Measurements from ENCODE around the gene LMOD3.

LMOD3 gene

DNA sequence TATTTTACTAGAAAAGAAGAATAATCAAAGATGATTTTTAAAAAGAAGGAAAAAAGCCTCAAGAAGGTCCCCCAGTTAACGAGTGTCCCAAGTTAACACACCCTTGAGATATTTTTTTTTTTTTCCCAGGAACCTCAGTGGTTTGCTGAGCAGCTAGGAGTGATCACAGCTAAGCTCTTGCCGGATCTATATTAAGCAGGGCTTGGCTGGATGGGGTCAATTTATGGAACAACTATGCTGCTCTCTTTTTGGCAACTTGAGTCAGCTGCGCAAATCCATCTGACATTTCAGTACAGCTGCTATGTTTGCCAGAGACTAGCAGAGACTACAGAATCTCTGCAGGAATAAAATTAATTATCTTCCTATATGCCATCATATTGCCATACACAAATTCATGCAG is at the start of gene LMOD3:
TSS of gene LMOD3 (minus strand) at position 193 of the 400 bp plus-strand sequence. CDS start 209 bp downstream, outside the sequence.
- DNase-seq (ENCODE audit: low read depth in 2 of 2), result no peak

DNA sequence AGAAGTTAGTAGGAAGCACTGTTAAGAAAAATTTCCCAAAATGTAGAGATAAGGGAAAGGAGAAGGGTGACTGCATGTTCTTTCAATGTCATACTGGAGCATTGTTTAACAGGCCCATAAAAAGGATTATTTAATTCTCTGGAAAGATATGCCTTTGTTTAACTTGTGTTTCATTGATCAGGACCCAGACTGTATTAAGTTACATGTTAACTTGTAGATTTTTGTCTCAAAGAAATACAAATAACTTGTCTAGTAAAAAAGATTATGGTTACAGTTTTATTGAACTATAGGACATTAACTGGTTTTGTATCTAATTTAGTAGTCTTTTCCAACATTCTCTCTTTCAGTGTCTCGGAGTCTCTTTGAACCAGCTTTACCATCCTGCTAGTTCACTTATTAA is 49.7 kb upstream of the LMOD3 start:
- no peak for DNase-seq (ENCODE audit: low read depth in 2 of 2)

DNA sequence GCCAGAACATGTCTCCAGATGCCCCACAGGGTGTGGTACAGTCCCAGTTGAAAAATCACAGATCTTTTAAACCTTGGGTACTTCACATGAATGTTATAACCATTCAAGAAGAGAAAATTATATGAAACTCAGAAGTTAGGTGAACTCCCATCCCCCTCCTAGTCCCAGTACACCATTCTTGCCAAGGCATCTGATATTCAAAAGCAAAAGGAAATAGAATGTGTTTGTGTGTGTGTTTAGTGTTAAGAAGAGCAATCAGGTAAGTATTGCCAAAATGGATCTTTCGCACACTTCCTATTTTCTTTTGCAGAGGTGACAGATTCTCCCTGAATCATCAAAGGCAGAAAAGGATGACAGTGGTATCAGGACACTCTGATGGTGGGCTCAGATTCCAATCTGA is 44.1 kb upstream of the LMOD3 start:
- DNase-seq (ENCODE audit: low read depth in 2 of 2), result no peak

GRCh38 chr3:69165744-69166143 is 43.3 kb upstream of the LMOD3 start:
- DNase-seq (ENCODE audit: low read depth in 2 of 2), result no peak

GRCh38 chr3:69164296-69164695 is 41.9 kb upstream of the LMOD3 start:
- DNase-seq (ENCODE audit: low read depth in 2 of 2), result no peak

- DNase-seq (ENCODE audit: low read depth in 2 of 2), result no peak
Measured at GRCh38 chr3:69162308-69162980, 40.0 kb upstream of the LMOD3 start.

GRCh38 chr3:69161587-69162307 is 39.4 kb upstream of the LMOD3 start:
- no peak for DNase-seq (ENCODE audit: low read depth in 2 of 2)

DNA sequence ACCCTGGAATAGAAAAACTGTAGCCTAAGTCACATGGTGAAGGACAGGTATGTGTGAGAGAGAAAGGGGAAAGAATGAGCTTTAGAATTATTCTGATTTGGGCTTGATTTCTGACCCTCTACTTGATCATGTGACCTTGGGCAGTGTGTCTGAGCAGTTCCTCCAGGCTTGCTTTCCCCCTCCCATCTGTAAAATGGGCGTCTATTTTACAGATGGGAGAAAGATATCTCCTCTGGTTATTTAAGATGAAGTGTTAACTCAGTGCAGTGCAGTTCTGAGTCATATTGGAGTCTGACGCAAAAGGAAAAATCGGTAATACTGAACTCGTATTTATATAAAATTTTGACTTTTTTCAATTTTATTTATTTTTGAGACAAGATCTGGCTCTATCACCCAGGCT is 38.1 kb upstream of the LMOD3 start:
- DNase-seq (ENCODE audit: low read depth in 2 of 2), result no peak

GRCh38 chr3:69160107-69160506 is 37.7 kb upstream of the LMOD3 start:
- no peak for DNase-seq (ENCODE audit: low read depth in 2 of 2)

DNA sequence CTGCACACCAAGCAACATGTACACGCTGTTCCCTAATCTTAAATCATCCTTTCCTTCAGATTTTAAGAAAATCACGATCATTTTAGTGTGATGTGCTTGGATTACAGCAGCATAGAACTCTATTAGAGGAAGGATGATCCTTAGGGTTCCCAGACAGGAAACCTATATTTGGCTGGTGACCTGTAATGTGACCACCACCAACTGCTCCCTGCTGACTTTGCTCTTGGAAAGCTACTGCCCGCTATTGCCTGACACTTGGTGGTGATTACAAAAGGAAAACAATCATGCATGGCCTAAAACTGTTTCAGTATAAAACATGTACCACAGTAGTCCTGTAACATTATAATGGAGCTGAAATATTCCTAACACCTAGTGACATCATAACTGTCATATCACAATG is 27.2 kb upstream of the LMOD3 start:
- no peak for DNase-seq (ENCODE audit: low read depth in 2 of 2)

- no peak for DNase-seq (ENCODE audit: low read depth in 2 of 2)
Measured at GRCh38 chr3:69145688-69146087, 23.3 kb upstream of the LMOD3 start.

DNA sequence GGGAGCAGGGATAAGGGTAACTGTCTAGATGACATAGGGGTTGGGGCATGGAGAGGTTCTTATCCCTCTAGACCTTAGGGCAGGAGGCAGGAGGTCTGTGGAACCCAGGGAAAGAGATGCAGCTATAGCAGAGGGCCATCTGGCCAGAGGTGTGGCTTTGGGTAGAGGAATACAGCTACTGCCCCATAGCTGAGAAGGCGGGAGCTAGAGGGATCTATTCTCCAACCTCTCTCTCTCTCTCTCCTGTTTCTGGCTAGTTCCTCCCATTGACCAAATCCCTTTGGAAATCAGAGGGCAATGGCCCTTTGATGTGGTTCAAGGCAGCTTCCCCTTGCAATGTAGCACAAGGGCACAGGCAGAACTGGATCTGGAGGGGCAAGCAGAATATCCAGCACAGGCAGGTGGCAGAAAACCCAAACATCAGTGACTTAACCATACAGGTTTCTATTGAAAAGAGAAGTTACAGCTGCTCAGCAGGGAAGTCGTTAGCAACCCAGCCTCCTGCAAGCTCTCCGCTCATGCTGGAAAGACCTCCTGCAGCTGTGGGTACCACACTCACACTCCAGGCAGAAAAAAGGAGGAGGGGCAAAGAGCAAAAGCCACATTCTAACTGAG is 22.3 kb upstream of the LMOD3 start:
- no peak for DNase-seq (ENCODE audit: low read depth in 2 of 2)

DNA sequence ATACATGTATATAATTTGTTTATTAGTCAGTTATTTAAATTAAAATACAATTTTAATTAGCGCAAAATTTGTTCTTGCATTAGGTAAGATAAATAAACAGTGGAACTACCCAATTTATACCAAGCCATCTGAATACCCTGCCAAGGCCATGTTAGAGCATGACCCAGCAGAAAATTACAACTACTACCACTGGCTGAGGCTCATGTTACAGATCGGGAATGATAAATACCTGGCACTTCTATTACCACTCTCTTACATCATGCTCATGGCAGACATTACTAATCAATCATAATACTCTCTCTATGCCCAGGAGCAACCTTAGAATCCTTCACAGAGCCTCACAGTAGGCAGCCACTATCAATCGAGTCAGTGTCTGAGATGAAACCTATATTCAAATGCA is 21.2 kb upstream of the LMOD3 start:
- DNase-seq (ENCODE audit: low read depth in 2 of 2), result no peak

- DNase-seq (ENCODE audit: low read depth in 2 of 2), result no peak
Measured at GRCh38 chr3:69142797-69143454, 20.5 kb upstream of the LMOD3 start.

DNA sequence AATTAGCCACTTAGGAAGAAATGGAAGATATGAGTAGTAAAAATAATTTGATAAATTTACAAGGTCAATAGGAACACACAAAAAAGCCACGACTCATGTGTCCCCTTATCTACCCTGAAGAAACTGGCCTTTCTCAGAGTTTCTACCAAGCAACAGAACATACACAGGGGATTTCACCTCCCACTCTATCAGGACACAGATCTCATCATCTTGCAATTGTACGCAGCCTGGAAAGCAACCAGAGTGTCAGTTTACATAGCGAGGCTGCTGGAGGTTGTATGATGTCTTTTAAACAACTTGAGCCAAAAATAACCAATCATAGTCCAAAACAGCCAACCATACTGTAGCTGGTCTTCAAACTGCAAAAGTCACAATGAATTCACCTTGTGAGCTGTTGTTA is 19.7 kb upstream of the LMOD3 start:
- no peak for DNase-seq (ENCODE audit: low read depth in 2 of 2)

- no peak for DNase-seq (ENCODE audit: low read depth in 2 of 2)
Measured at GRCh38 chr3:69141313-69141712, 18.9 kb upstream of the LMOD3 start.

- no peak for DNase-seq (ENCODE audit: low read depth in 2 of 2)
Measured at GRCh38 chr3:69137412-69137811, 15.0 kb upstream of the LMOD3 start.

GRCh38 chr3:69137005-69137404 is 14.6 kb upstream of the LMOD3 start:
- no peak for DNase-seq (ENCODE audit: low read depth in 2 of 2)

- no peak for DNase-seq (ENCODE audit: low read depth in 2 of 2)
Measured at GRCh38 chr3:69130689-69131088, 8.3 kb upstream of the LMOD3 start.

DNA sequence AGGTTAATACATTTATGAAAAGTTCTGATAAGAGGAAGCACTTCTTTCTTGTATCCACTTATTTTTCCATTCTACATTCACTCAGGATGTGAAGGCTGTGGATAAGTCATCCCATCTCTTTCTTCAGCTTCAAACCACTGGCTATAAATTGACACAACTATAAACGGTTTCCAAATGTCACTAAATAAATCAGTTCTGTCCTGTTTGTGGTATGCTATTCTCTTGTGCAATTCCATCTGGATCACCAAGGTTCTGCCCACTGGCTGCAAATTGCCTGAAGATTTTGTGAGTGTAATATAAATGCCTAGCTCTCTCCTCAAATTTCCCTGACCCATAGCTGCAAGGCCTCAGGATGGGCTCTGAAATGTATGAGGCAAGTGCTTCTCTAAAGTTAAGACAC is 7.1 kb upstream of the LMOD3 start:
- DNase-seq (ENCODE audit: low read depth in 2 of 2), result no peak

GRCh38 chr3:69128509-69128908 is 6.1 kb upstream of the LMOD3 start:
- no peak for DNase-seq (ENCODE audit: low read depth in 2 of 2)

DNA sequence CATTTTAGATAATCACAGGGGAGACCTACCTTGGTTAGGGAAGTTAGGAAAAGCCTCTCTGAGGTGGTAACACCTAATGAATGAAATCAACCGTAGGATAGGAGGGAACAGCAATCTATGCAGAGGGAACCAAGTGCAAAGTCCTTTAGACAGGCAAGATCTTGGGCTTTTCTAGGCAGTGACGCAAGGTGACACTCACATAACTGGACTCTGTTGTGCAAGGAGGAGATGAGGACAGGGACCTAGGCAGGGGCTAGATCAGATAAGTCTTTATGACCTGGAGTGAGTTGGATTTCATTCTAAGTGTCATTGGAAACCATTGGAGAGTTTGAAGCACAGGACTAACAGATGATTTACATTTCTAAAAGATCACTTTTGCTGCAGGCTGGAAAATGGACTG is 4.6 kb upstream of the LMOD3 start:
- DNase-seq (ENCODE audit: low read depth in 2 of 2), result no peak

GRCh38 chr3:69126216-69126615 is 3.8 kb upstream of the LMOD3 start:
- no peak for DNase-seq (ENCODE audit: low read depth in 2 of 2)
